Measurements from ENCODE around the gene ATP1B4. TPM values are rescaled to one million over a fixed set of nuclear protein-coding genes. Genes with fewer than 3 reads are reported as not detected.
A peak's percentile ranks its signal among the peaks of the same experiment; 100 is the strongest.

ATP1B4 gene
- total and polyA plus RNA-seq, 2 of the 8 experiments (the other 6 are each of a cell fraction or from before 2014, with no cell fraction given) = not detected

- H3K18ac ChIP-seq (ENCODE audit: extremely low read depth, low read length) = no peak overlapping the region
- WGBS, 2 experiments (ENCODE audit: extremely low coverage in 1 of 2, insufficient coverage in 1 of 2, insufficient read length in 1 of 2, insufficient replicate concordance in 2 of 2, low coverage in 1 of 2, low lambda C conversion rate in 2 of 2, missing lambda C conversion rate in 1 of 2) = 49% methylated on average over 3 of the region's 3 CpGs; no CpG with 5 or more reads in 1 of the 2 experiments
- H3K36me3 ChIP-seq (ENCODE audit: control insufficient read depth in 2 of 4, insufficient read depth in 4 of 4, low read length in 3 of 4) = no peaks in the 10 kb centered on the region
- no peaks in the 10 kb centered on the region for H3K9me3 ChIP-seq (ENCODE audit: insufficient read depth in 2 of 2, low read depth in 1 of 2, low read length in 1 of 2)
- H3K56ac ChIP-seq (replicated peaks; ENCODE audit: insufficient read length, low read depth, low read length) = no peak overlapping the region
- no peak overlapping the region for H3K4ac ChIP-seq (replicated peaks; ENCODE audit: insufficient read length, low read depth, low read length)
- H3K23me2 ChIP-seq (ENCODE audit: low read depth, low read length) = no peaks in the 10 kb centered on the region
- no peaks in the 10 kb centered on the region for H3K79me1 ChIP-seq (ENCODE audit: low read depth, low read length)
- FAIRE-seq = peak; percentile 94
- no peak overlapping the region for H3K14ac ChIP-seq (ENCODE audit: insufficient read length)
- H2BK12ac ChIP-seq (ENCODE audit: low read depth, low read length) = no peak overlapping the region
- ChIA-PET CTCF (ENCODE audit: partially characterized antibody) (interaction anchor here (0.7 to 6.6 kb wide), 15 partner anchors 9 to 91 kb away, joined by 3 to 42 read pairs (median 3); no protein-coding TSS in a partner anchor), POLR2A (ENCODE audit: partially characterized antibody) (no interaction called here)
- no peak overlapping the region for H4K5ac ChIP-seq (ENCODE audit: insufficient read length, low read depth, low read length)
- no peak overlapping the region for H2BK20ac ChIP-seq (ENCODE audit: low read length)
- peak in 2 of 3 experiments; percentile 57 to 62; a peak in 3 of 4 replicates for TF ChIP-seq CTCF (IDR thresholded peaks at IDR 0.05; ENCODE audit: control extremely low read depth in 1 of 3, insufficient read depth in 1 of 3, low read depth in 1 of 3, low read length in 3 of 3)
- TF ChIP-seq CTBP2 (IDR thresholded peaks at IDR 0.05; ENCODE audit: borderline replicate concordance, insufficient read depth, insufficient read length, low read length) = no peak
- TF ChIP-seq CBX8 (IDR thresholded peaks at IDR 0.05; ENCODE audit: borderline replicate concordance, low read depth, low read length) = no peak
- no peak for TF ChIP-seq TAF7 (optimal IDR thresholded peaks at IDR 0.05; ENCODE audit: borderline replicate concordance, low read depth, low read length)
- TF ChIP-seq YY1 (IDR thresholded peaks at IDR 0.05; ENCODE audit: low read depth, low read length) = no peak
- TF ChIP-seq SAP30 (IDR thresholded peaks at IDR 0.05; ENCODE audit: insufficient read depth, insufficient replicate concordance, low read length) = no peak
- no peak for TF ChIP-seq BACH1 (IDR thresholded peaks at IDR 0.05; ENCODE audit: low read length)
- peak; percentile 61 to 73 for TF ChIP-seq RAD21 (IDR thresholded peaks at IDR 0.05 in 1 of 2, conservative IDR thresholded peaks at IDR 0.05 in 1 of 2; ENCODE audit: low read depth in 2 of 2, low read length in 2 of 2)
- TF ChIP-seq KDM1A (IDR thresholded peaks at IDR 0.05; ENCODE audit: borderline replicate concordance, low read length) = no peak
- peak; percentile 93 for TF ChIP-seq MAFK (IDR thresholded peaks at IDR 0.05; ENCODE audit: low read depth, low read length)
- H2BK5ac ChIP-seq (ENCODE audit: low read depth, low read length) = no peak overlapping the region
- H4K91ac ChIP-seq (replicated peaks; ENCODE audit: insufficient read length, low read length) = no peak overlapping the region
- H2BK15ac ChIP-seq (ENCODE audit: low read length) = no peak overlapping the region
- no peaks in the 10 kb centered on the region for H4K20me1 ChIP-seq (replicated peaks in 1 of 2; ENCODE audit: control insufficient read depth in 1 of 2, insufficient read depth in 2 of 2, low read length in 2 of 2)
- H3K4me3 ChIP-seq (ENCODE audit: extremely low read depth in 1 of 4, insufficient read depth in 2 of 4, low read depth in 3 of 4, low read length in 4 of 4) = no peak overlapping the region
- H2AFZ ChIP-seq (ENCODE audit: low read length) = no peak overlapping the region
- H3K27me3 ChIP-seq (replicated peaks in 1 of 4; ENCODE audit: control insufficient read depth in 3 of 4, extremely low read depth in 1 of 4, insufficient read depth in 3 of 4, low read length in 3 of 4) = no peaks in the 10 kb centered on the region
- no peak overlapping the region for H3K23ac ChIP-seq (ENCODE audit: insufficient read length)
- H3K4me1 ChIP-seq (replicated peaks in 1 of 4; ENCODE audit: control insufficient read depth in 3 of 4, insufficient read depth in 4 of 4, low read length in 3 of 4) = no peaks in the 10 kb centered on the region; a peak in 2 of 7 replicates
- no peak overlapping the region for H4K8ac ChIP-seq (ENCODE audit: extremely low read depth, insufficient read depth, low read length)
- no peaks in the 10 kb centered on the region for H3K79me2 ChIP-seq (ENCODE audit: control insufficient read depth in 1 of 2, insufficient read depth in 2 of 2, low read length in 2 of 2)
- H3K4me2 ChIP-seq (ENCODE audit: insufficient read depth in 1 of 2, low read depth in 2 of 2, low read length in 2 of 2) = no peak overlapping the region
- DNase-seq (ENCODE audit: low read depth in 1 of 2, low spot score in 2 of 2) = no peak
- no peak overlapping the region for H2BK120ac ChIP-seq (replicated peaks; ENCODE audit: low read depth, low read length)
- H3K9ac ChIP-seq (replicated peaks in 1 of 4; ENCODE audit: extremely low read depth in 1 of 4, low read depth in 3 of 4, low read length in 3 of 4) = no peak overlapping the region
- H3K27ac ChIP-seq (ENCODE audit: low read depth, low read length) = no peak overlapping the region
- H2AK5ac ChIP-seq (ENCODE audit: low read depth, low read length) = no peak overlapping the region
Observed at GRCh38 chrX:120380699-120381098, 18.8 kb downstream of the ATP1B4 start.
